ENCODE measurements around the gene TNS3.

TNS3 gene

GRCh38 chr7:47539398-47540052, 42.4 kb downstream of the TNS3 start:
- no peaks in the 10 kb centered on the region for H3K9me3 ChIP-seq (ENCODE audit: severe bottlenecking)
- H3K27ac ChIP-seq: no peak overlapping the region
- no peak for DNase-seq
- TF ChIP-seq CTCF (IDR thresholded peaks at IDR 0.05; ENCODE audit: low read depth, low read length): no peak
- no peaks in the 10 kb centered on the region for H3K27me3 ChIP-seq (ENCODE audit: insufficient read depth, low read depth, severe bottlenecking)
- no peak overlapping the region for H3K4me3 ChIP-seq (ENCODE audit: low read depth, low read length)
- no peaks in the 10 kb centered on the region for H3K36me3 ChIP-seq

- Histone ChIP-seq H3K27me3 (ENCODE audit: insufficient read depth, low read depth, severe bottlenecking) (no peaks in the 10 kb centered on the region), H3K4me3 (ENCODE audit: low read depth, low read length) (no peak overlapping the region), H3K36me3 (no peaks in the 10 kb centered on the region), H3K9me3 (ENCODE audit: severe bottlenecking) (no peaks in the 10 kb centered on the region), H3K27ac (no peak overlapping the region)
- TF ChIP-seq CTCF (IDR thresholded peaks at IDR 0.05; ENCODE audit: low read depth, low read length): no peak
- no peak for DNase-seq
These were observed 43.0 kb downstream of the TNS3 start for GRCh38 chr7:47538846-47539311.

GRCh38 chr7:47537716-47538675, 43.9 kb downstream of the TNS3 start:
- DNase-seq: no peak
- no peak overlapping the region for H3K4me3 ChIP-seq (ENCODE audit: low read depth, low read length)
- no peaks in the 10 kb centered on the region for H3K36me3 ChIP-seq
- TF ChIP-seq CTCF (IDR thresholded peaks at IDR 0.05; ENCODE audit: low read depth, low read length): no peak
- H3K9me3 ChIP-seq (ENCODE audit: severe bottlenecking): no peaks in the 10 kb centered on the region
- H3K27ac ChIP-seq: no peak overlapping the region
- no peaks in the 10 kb centered on the region for H3K27me3 ChIP-seq (ENCODE audit: insufficient read depth, low read depth, severe bottlenecking)

GRCh38 chr7:47536661-47537611, 45.0 kb downstream of the TNS3 start:
- no peak for TF ChIP-seq CTCF (IDR thresholded peaks at IDR 0.05; ENCODE audit: low read depth, low read length)
- H3K4me3 ChIP-seq (ENCODE audit: low read depth, low read length): no peak overlapping the region
- no peaks in the 10 kb centered on the region for H3K9me3 ChIP-seq (ENCODE audit: severe bottlenecking)
- no peaks in the 10 kb centered on the region for H3K36me3 ChIP-seq
- no peak overlapping the region for H3K27ac ChIP-seq
- H3K27me3 ChIP-seq (ENCODE audit: insufficient read depth, low read depth, severe bottlenecking): no peaks in the 10 kb centered on the region
- DNase-seq: no peak
